Karpas-422 (cell line): ENCODE results near the gene RPL31. TPM values are rescaled to one million over a fixed set of nuclear protein-coding genes. Genes with fewer than 3 reads are reported as not detected.

Experiments used
- DNase-seq: peaks from one replicate; pipeline ENCODE4 v3.0.0-alpha.2; 2015
- H2AFZ ChIP-seq: fragments of 200-600 bp; sonication (generic); 2 replicates; pipeline ENCODE4 v1.6.1; 2014; ENCODE audit warnings: antibody characterized with exemption, low read length, mixed read lengths
- H3K27ac ChIP-seq: fragments of 200-600 bp; sonication (generic); 2 replicates; pipeline ENCODE4 v1.5.1; 2014; ENCODE audit warnings: mild to moderate bottlenecking, low read length, moderate library complexity
- H3K27me3 ChIP-seq: fragments of 200-600 bp; sonication (generic); 2 replicates; pipeline ENCODE4 v1.6.1; 2014; ENCODE audit warnings: low read length, mixed read lengths
- H3K36me3 ChIP-seq: fragments of 200-600 bp; sonication (generic); 2 replicates; pipeline ENCODE4 v1.6.1; 2014; ENCODE audit warnings: low read length, mixed read lengths; ENCODE audit not compliant: insufficient read depth
- H3K4me1 ChIP-seq: fragments of 200-600 bp; sonication (generic); 2 replicates; pipeline ENCODE4 v1.6.1; 2014; ENCODE audit warnings: mild to moderate bottlenecking, low read length, mixed read lengths
- H3K4me2 ChIP-seq: fragments of 200-600 bp; sonication (generic); 2 replicates; pipeline ENCODE4 v1.6.1; 2014; ENCODE audit warnings: low read length, low read depth, mild to moderate bottlenecking; ENCODE audit not compliant: poor library complexity, severe bottlenecking
- H3K4me3 ChIP-seq: fragments of 200-600 bp; sonication (generic); 2 replicates; pipeline ENCODE4 v1.5.1; 2014; ENCODE audit warnings: mild to moderate bottlenecking, antibody characterized with exemption, low read length, mixed read lengths
- H3K79me2 ChIP-seq: fragments of 200-600 bp; sonication (generic); 2 replicates; pipeline ENCODE4 v1.6.1; 2014; ENCODE audit warnings: mild to moderate bottlenecking, low read length, mixed read lengths
- H3K9ac ChIP-seq: fragments of 200-600 bp; sonication (generic); 2 replicates; pipeline ENCODE4 v1.6.0; 2014; ENCODE audit warnings: low read length
- H3K9me2 ChIP-seq: fragments of 200-600 bp; sonication (generic), shearing (Covaris generic); replicated peaks from 2 replicates; pipeline ENCODE4 v1.6.0; 2014; ENCODE audit warnings: mild to moderate bottlenecking, low read length, moderate library complexity; ENCODE audit not compliant: insufficient read depth
- H3K9me3 ChIP-seq: fragments of 300-700, 200-600 bp; sonication (generic); 2 replicates; pipeline ENCODE4 v1.6.1; 2014; ENCODE audit warnings: low read length, mixed read lengths
- H4K20me1 ChIP-seq: fragments of 200-600 bp; sonication (generic); 2 replicates; pipeline ENCODE4 v1.6.1; 2014; ENCODE audit warnings: mild to moderate bottlenecking, antibody characterized with exemption, low read length, low read depth; ENCODE audit not compliant: insufficient read depth
- total RNA-seq: library from RNA; depleted of rRNA; stranded (reverse); fragments of >200 nt; shearing (Covaris generic); gene quantifications from 2 replicates; pipeline ENCODE4 v1.2.3, GENCODE V29; 2014; ENCODE audit warnings: low replicate concordance

The RPL31 gene
- total RNA-seq, 1 experiment from 2014 or later, result 1,797 TPM

DNA sequence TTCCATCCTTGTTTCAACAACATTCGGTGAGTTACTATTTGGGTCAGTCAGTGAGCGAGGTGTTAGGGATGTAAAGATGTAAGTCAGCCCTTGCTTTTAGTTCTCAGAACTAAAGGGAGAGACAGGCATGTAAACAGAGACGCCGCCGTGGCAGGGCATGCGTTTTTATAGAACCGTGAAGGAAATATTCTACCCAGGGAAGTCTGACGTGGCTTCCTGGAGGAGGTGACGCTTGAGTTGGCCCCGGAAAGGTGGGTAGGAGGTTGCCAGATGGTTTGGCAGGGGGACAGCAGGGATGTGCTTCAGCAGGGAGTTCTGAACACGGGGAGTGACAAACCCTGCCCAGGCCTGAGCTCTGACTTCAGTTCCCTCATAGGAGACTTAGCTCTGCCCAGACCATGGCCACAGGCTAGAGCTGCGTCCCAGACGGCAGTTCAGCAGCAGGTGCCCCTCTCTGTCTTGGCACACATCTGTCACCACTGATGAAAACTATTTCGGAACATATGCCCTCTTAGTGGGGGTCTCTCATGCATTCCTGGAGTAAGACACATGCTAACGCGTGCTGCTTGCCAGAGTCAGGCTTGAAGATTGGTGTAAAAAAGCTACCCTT is 23.4 kb upstream of the RPL31 start:
- H3K4me1 ChIP-seq, result peaks cover 9% of the 10 kb centered on the region
- no peaks in the 10 kb centered on the region for H3K9me2 ChIP-seq
- no peaks in the 10 kb centered on the region for H3K27me3 ChIP-seq
- no peak overlapping the region for H3K27ac ChIP-seq
- H3K36me3 ChIP-seq, result no peaks in the 10 kb centered on the region
- H2AFZ ChIP-seq, result no peak overlapping the region
- no peak overlapping the region for H3K9ac ChIP-seq
- H3K79me2 ChIP-seq, result no peaks in the 10 kb centered on the region
- H3K4me3 ChIP-seq, result no peak overlapping the region
- no peaks in the 10 kb centered on the region for H4K20me1 ChIP-seq
- no peak overlapping the region for H3K4me2 ChIP-seq
- DNase-seq, result no peak
- no peaks in the 10 kb centered on the region for H3K9me3 ChIP-seq

DNA sequence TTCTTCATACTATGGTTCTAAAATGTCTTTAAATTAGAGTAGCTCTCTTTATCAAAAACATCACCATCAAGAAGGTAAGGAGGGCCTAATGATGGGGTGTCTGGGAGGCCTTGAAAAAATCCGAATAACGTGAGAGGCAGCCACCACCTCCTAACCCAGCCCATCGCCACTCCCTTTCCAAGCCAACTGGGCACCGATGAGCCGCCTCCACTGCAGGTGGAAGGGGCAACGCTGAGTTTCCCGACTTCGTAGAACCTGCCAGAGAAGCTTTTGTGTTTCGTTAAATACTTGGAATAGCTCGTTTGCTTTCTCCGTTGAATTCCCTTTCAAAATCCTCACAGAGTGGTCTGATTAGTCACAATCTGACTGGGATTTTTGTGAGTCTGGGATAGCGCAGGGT is 22.0 kb upstream of the RPL31 start:
- no peaks in the 10 kb centered on the region for H3K9me3 ChIP-seq
- no peak overlapping the region for H3K4me2 ChIP-seq
- no peaks in the 10 kb centered on the region for H3K27me3 ChIP-seq
- no peaks in the 10 kb centered on the region for H4K20me1 ChIP-seq
- no peaks in the 10 kb centered on the region for H3K9me2 ChIP-seq
- no peaks in the 10 kb centered on the region for H3K79me2 ChIP-seq
- peaks cover 9% of the 10 kb centered on the region for H3K4me1 ChIP-seq
- H3K9ac ChIP-seq, result no peak overlapping the region
- H2AFZ ChIP-seq, result no peak overlapping the region
- no peak for DNase-seq
- H3K36me3 ChIP-seq, result no peaks in the 10 kb centered on the region
- no peak overlapping the region for H3K27ac ChIP-seq
- no peak overlapping the region for H3K4me3 ChIP-seq

DNA sequence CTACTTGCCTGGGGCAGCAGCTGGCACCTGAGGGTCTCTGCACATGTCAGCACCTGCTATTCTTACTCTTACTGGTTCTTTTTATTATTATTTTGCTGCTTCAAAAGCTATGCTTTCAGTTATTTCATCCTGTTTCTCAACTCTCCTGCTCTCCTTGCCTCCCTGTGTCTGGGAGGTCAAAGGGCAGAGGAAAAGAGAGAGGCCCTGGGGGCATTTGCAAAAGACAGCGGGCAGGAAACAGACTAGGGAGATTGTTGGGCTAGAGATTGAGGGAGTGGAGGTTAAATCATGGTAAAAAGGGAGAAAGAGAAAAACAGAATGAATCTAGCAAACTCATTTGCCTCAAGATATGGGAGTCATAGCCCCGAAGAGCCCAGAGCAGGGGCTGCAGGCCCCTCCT is 21.1 kb upstream of the RPL31 start:
- no peak overlapping the region for H3K4me2 ChIP-seq
- H3K27me3 ChIP-seq, result no peaks in the 10 kb centered on the region
- DNase-seq, result no peak
- no peak overlapping the region for H3K27ac ChIP-seq
- H3K9me3 ChIP-seq, result no peaks in the 10 kb centered on the region
- H2AFZ ChIP-seq, result no peak overlapping the region
- H3K9ac ChIP-seq, result no peak overlapping the region
- H3K36me3 ChIP-seq, result no peaks in the 10 kb centered on the region
- H3K79me2 ChIP-seq, result no peaks in the 10 kb centered on the region
- H3K4me1 ChIP-seq, result peaks cover 9% of the 10 kb centered on the region
- no peaks in the 10 kb centered on the region for H3K9me2 ChIP-seq
- H3K4me3 ChIP-seq, result no peak overlapping the region
- H4K20me1 ChIP-seq, result no peaks in the 10 kb centered on the region

DNA sequence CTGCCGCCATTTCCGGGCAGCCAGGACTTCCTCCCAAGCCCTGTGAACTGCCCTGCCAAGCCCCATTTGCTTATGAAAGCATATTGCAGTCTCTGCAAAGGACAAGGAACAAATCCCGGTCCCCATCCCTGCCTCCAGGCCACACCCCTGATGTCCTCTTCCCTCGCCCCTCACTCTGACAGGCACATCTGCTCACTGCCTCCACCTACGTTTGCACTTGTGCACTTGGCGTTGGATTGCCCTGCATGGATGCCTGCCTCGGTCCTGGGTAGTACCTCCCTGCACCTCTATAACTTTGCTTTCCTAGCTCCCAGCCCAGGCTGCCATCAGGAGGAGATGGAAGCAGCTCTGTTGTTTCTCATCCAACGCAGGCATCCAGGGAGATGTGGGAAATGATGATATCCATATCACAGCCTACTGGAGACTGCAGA is 19.6 kb upstream of the RPL31 start:
- H3K27ac ChIP-seq, result no peak overlapping the region
- DNase-seq, result no peak
- no peak overlapping the region for H3K4me3 ChIP-seq
- no peaks in the 10 kb centered on the region for H3K27me3 ChIP-seq
- H3K79me2 ChIP-seq, result no peaks in the 10 kb centered on the region
- H3K9me2 ChIP-seq, result no peaks in the 10 kb centered on the region
- no peaks in the 10 kb centered on the region for H3K36me3 ChIP-seq
- no peak overlapping the region for H3K4me2 ChIP-seq
- H3K9ac ChIP-seq, result no peak overlapping the region
- no peaks in the 10 kb centered on the region for H3K4me1 ChIP-seq
- no peaks in the 10 kb centered on the region for H3K9me3 ChIP-seq
- no peaks in the 10 kb centered on the region for H4K20me1 ChIP-seq
- H2AFZ ChIP-seq, result no peak overlapping the region

DNA sequence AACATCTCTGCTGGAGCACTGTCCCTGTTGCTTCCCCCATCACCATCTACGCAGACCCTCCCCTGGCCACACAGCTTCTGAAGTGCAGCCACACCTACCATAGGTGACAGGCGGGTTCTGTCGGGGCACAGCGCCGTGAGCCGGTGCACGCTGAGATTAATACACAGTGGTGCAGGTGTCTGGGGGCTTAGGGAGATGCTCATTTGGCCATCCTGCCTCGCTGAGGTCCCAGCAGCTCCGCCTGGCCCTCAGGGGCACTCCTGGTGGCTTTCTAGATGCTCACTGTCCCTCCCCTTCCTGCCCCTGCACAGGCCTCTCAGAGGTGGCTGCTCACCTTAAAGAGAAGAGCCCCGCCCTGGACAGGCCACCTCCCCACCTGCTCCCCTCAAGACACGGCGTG is 18.9 kb upstream of the RPL31 start:
- H3K9me2 ChIP-seq, result no peaks in the 10 kb centered on the region
- H3K9me3 ChIP-seq, result no peaks in the 10 kb centered on the region
- no peaks in the 10 kb centered on the region for H3K4me1 ChIP-seq
- DNase-seq, result no peak
- no peaks in the 10 kb centered on the region for H3K79me2 ChIP-seq
- H3K9ac ChIP-seq, result no peak overlapping the region
- H2AFZ ChIP-seq, result no peak overlapping the region
- H3K36me3 ChIP-seq, result no peaks in the 10 kb centered on the region
- no peaks in the 10 kb centered on the region for H4K20me1 ChIP-seq
- H3K27ac ChIP-seq, result no peak overlapping the region
- no peak overlapping the region for H3K4me3 ChIP-seq
- H3K4me2 ChIP-seq, result no peak overlapping the region
- H3K27me3 ChIP-seq, result no peaks in the 10 kb centered on the region

DNA sequence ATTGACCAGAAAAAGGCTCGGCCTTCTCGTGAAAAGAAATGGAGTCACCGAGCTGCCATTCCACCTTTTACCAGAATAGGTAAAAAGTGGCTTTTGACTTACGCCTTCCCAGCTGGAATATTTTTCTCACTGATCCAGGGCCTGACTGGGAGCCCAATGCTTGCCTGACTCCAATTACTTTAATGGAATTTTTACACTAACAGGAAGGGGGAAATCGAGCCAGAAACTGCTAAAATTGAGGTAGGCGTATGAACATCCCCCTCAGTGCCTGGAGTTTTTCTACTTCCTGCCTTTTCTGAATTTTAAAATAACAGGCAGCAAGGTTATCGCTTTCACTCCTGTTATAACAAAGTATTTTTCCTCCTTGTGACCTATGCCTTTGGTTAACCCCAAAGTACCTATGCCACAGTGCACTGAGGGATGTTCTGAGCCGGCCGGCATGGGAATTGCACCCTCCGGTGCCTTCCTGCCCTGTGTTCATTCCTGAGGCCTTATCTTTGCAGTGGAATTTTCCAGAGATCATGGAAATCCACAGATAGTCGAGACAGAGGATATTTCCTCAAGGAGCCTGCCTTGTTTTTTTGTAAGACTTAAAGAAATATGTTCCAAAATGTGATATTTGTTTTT is 18.3 kb upstream of the RPL31 start:
- no peaks in the 10 kb centered on the region for H3K9me3 ChIP-seq
- DNase-seq, result no peak
- H3K27ac ChIP-seq, result no peak overlapping the region
- H3K9ac ChIP-seq, result no peak overlapping the region
- no peak overlapping the region for H3K4me2 ChIP-seq
- H3K36me3 ChIP-seq, result no peaks in the 10 kb centered on the region
- H3K9me2 ChIP-seq, result no peaks in the 10 kb centered on the region
- no peaks in the 10 kb centered on the region for H4K20me1 ChIP-seq
- H3K27me3 ChIP-seq, result no peaks in the 10 kb centered on the region
- no peaks in the 10 kb centered on the region for H3K79me2 ChIP-seq
- no peak overlapping the region for H3K4me3 ChIP-seq
- no peaks in the 10 kb centered on the region for H3K4me1 ChIP-seq
- no peak overlapping the region for H2AFZ ChIP-seq

DNA sequence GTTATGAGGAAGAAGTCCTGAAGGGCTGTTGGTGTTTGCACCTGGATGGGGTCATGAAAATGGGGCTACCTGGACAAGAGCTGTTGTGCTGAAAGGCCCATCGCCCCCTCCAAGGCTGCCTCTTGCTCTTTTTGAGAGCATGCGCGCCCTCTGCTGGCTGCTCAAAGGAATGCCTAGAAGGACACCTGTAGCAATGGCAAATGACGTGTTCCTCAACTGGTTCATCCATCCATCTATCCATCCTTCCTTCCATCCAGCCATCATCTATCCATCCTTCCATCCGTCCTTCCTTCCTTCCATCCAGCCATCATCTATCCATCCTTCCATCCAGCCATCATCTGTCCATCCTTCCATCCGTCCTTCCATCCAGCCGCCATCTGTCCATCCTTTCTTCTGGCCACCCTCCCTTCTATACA is 17.2 kb upstream of the RPL31 start:
- no peak overlapping the region for H3K9ac ChIP-seq
- H3K27ac ChIP-seq, result no peak overlapping the region
- no peak overlapping the region for H3K4me3 ChIP-seq
- no peaks in the 10 kb centered on the region for H3K79me2 ChIP-seq
- no peak overlapping the region for H3K4me2 ChIP-seq
- H3K9me2 ChIP-seq, result no peaks in the 10 kb centered on the region
- no peaks in the 10 kb centered on the region for H3K27me3 ChIP-seq
- H3K9me3 ChIP-seq, result no peaks in the 10 kb centered on the region
- H3K36me3 ChIP-seq, result no peaks in the 10 kb centered on the region
- H3K4me1 ChIP-seq, result no peaks in the 10 kb centered on the region
- peak; percentile 90 for DNase-seq
- H4K20me1 ChIP-seq, result no peaks in the 10 kb centered on the region
- H2AFZ ChIP-seq, result no peak overlapping the region

DNA sequence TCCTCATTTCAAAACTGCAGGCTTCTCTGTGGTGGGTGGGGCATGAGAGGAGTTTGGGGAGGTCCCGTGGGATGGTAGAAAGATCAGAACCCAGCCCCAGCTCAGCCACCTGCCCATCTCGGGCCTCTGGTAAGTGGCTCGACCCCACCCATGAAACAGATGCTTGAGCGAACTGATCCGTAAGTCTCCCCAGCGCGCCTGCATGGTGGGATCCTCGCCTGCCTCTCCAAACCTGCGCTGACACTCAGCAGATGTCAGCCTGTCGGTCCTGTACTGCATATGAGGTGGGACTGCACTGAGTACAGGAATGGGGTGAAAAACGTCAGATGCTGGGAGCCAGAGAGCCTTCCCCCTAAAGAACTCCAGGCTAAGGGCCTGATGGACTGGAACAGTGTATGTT is 15.9 kb upstream of the RPL31 start:
- no peak overlapping the region for H3K9ac ChIP-seq
- no peaks in the 10 kb centered on the region for H3K36me3 ChIP-seq
- H3K4me1 ChIP-seq, result no peaks in the 10 kb centered on the region
- no peak overlapping the region for H3K4me2 ChIP-seq
- no peaks in the 10 kb centered on the region for H3K79me2 ChIP-seq
- no peaks in the 10 kb centered on the region for H3K27me3 ChIP-seq
- H4K20me1 ChIP-seq, result no peaks in the 10 kb centered on the region
- no peaks in the 10 kb centered on the region for H3K9me2 ChIP-seq
- no peaks in the 10 kb centered on the region for H3K9me3 ChIP-seq
- no peak overlapping the region for H3K27ac ChIP-seq
- H2AFZ ChIP-seq, result no peak overlapping the region
- no peak overlapping the region for H3K4me3 ChIP-seq
- DNase-seq, result no peak
